Measurements from ENCODE around the gene SLC22A23.

DNA sequence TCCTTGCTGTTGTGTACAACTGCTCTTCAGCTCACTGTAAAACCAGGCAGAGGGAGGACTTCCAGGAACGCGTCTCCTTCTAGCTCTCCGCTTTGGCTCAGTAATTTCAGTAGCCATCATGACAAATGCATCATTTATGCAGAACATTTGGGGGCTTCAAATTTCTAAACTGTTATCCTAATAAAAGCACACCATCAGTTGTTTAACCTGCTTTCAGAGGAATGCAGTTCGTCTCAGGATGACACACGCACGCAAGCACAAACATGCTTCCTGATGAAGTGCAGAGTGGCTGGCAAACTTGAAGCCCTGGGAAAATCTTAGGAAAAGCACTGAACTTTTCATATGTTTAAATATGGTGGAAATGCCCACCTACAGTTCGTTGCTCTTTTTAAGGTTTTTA, 24.4 kb downstream of the SLC22A23 start:
- TF ChIP-seq, protein P1, sequence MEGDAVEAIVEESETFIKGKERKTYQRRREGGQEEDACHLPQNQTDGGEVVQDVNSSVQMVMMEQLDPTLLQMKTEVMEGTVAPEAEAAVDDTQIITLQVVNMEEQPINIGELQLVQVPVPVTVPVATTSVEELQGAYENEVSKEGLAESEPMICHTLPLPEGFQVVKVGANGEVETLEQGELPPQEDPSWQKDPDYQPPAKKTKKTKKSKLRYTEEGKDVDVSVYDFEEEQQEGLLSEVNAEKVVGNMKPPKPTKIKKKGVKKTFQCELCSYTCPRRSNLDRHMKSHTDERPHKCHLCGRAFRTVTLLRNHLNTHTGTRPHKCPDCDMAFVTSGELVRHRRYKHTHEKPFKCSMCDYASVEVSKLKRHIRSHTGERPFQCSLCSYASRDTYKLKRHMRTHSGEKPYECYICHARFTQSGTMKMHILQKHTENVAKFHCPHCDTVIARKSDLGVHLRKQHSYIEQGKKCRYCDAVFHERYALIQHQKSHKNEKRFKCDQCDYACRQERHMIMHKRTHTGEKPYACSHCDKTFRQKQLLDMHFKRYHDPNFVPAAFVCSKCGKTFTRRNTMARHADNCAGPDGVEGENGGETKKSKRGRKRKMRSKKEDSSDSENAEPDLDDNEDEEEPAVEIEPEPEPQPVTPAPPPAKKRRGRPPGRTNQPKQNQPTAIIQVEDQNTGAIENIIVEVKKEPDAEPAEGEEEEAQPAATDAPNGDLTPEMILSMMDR (IDR thresholded peaks at IDR 0.05; ENCODE audit: low read depth, low read length, missing input control), result no peak
- TF ChIP-seq EGR1 (IDR thresholded peaks at IDR 0.05; ENCODE audit: low read depth in 2 of 2), result no peak
- no peak for TF ChIP-seq JUND (IDR thresholded peaks at IDR 0.05)
- TF ChIP-seq TAF1 (conservative IDR thresholded peaks at IDR 0.05), result no peak
- TF ChIP-seq, protein P2, sequence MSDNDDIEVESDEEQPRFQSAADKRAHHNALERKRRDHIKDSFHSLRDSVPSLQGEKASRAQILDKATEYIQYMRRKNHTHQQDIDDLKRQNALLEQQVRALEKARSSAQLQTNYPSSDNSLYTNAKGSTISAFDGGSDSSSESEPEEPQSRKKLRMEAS (IDR thresholded peaks at IDR 0.05), result no peak
- TF ChIP-seq, protein P3, sequence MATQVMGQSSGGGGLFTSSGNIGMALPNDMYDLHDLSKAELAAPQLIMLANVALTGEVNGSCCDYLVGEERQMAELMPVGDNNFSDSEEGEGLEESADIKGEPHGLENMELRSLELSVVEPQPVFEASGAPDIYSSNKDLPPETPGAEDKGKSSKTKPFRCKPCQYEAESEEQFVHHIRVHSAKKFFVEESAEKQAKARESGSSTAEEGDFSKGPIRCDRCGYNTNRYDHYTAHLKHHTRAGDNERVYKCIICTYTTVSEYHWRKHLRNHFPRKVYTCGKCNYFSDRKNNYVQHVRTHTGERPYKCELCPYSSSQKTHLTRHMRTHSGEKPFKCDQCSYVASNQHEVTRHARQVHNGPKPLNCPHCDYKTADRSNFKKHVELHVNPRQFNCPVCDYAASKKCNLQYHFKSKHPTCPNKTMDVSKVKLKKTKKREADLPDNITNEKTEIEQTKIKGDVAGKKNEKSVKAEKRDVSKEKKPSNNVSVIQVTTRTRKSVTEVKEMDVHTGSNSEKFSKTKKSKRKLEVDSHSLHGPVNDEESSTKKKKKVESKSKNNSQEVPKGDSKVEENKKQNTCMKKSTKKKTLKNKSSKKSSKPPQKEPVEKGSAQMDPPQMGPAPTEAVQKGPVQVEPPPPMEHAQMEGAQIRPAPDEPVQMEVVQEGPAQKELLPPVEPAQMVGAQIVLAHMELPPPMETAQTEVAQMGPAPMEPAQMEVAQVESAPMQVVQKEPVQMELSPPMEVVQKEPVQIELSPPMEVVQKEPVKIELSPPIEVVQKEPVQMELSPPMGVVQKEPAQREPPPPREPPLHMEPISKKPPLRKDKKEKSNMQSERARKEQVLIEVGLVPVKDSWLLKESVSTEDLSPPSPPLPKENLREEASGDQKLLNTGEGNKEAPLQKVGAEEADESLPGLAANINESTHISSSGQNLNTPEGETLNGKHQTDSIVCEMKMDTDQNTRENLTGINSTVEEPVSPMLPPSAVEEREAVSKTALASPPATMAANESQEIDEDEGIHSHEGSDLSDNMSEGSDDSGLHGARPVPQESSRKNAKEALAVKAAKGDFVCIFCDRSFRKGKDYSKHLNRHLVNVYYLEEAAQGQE (IDR thresholded peaks at IDR 0.05), result no peak
- TF ChIP-seq RAD21 (IDR thresholded peaks at IDR 0.05), result no peak
- no peak for TF ChIP-seq RXRA (IDR thresholded peaks at IDR 0.05)
- TF ChIP-seq SP1 (IDR thresholded peaks at IDR 0.05), result no peak
- TF ChIP-seq, protein P4, sequence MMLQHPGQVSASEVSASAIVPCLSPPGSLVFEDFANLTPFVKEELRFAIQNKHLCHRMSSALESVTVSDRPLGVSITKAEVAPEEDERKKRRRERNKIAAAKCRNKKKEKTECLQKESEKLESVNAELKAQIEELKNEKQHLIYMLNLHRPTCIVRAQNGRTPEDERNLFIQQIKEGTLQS (IDR thresholded peaks at IDR 0.05), result no peak
